ENCODE measurements around the gene CARD9.

DNA sequence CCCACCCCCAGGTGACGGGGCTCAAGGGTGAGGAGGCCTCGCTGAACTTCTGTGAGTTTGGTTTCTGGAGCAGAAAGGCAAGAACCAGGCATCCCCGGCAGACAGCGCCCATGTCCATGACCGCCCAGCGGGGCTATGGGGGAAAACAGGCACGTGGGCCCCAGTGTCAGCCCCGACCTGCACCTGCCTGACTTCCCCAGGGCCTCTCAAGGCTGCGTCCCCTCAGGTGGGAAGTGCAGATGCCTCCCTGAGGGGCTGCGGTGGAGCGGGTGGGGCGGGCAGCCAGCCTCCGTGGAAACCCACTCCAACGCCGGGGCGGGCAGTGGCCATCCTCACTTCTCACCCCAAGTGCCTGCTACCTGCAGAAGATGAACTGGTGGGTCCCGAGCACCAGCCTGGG lies 6.9 kb upstream of the CARD9 start:
- no peak for TF ChIP-seq CTCF (conservative IDR thresholded peaks at IDR 0.05 in 1 of 2, IDR thresholded peaks at IDR 0.05 in 1 of 2; ENCODE audit: low read depth in 1 of 2, low read length in 2 of 2)
- no peak for TF ChIP-seq EZH2 (IDR thresholded peaks at IDR 0.05; ENCODE audit: low read length, missing control alignments)

All from fibroblast of lung (primary cell).